Lung (tissue), 12 donors: Measurements from ENCODE around the gene DENND6B. TPM values are rescaled to one million over a fixed set of nuclear protein-coding genes. Genes with fewer than 3 reads are reported as not detected.
"Not testable (repeated sequence)": the region's sequence is repeated elsewhere in the genome, so short reads cannot be mapped to it uniquely, and the experiment has no call there.

Experiments
- ATAC-seq: fragments of 200-7000 bp; cut with Tn5 transposase; one replicate; pipeline ENCODE4 v1.9.1; 2020; ENCODE audit warnings: moderate number of reproducible peaks; ENCODE audit not compliant: insufficient read depth, low FRiP score
- DNase-seq, 3 donors: peaks; one replicate each; pipeline ENCODE4 v3.0.0-alpha.2; 2013 to 2017
- H3K27ac ChIP-seq, 2 donors: one replicate each; pipeline ENCODE4 v1.5.1; 2013; ENCODE audit warnings: mild to moderate bottlenecking in 2 of 2, moderate library complexity in 2 of 2, control low read depth in 1 of 2, inconsistent platforms in 1 of 2, low read depth in 1 of 2, low read length in 1 of 2
- H3K27me3 ChIP-seq, 3 donors: one replicate each; pipeline ENCODE4 v1.5.1; 2013; ENCODE audit warnings: low read length in 2 of 3; ENCODE audit not compliant: control insufficient read depth in 3 of 3, insufficient read depth in 3 of 3
- H3K36me3 ChIP-seq, 4 donors: one replicate each; pipeline ENCODE4 v1.5.1; 2013; ENCODE audit warnings: low read length in 4 of 4, mild to moderate bottlenecking in 1 of 4, moderate library complexity in 1 of 4; ENCODE audit not compliant: control insufficient read depth in 4 of 4, insufficient read depth in 4 of 4
- H3K4me1 ChIP-seq, 5 donors: one replicate each; pipeline ENCODE4 v1.5.1; 2013; ENCODE audit warnings: low read length in 5 of 5, mild to moderate bottlenecking in 2 of 5, moderate library complexity in 1 of 5; ENCODE audit not compliant: control insufficient read depth in 5 of 5, insufficient read depth in 5 of 5
- H3K4me3 ChIP-seq: one replicate; pipeline ENCODE4 v1.5.1; 2013; ENCODE audit warnings: mild to moderate bottlenecking, control low read depth, moderate library complexity
- H3K9ac ChIP-seq, 2 donors: one replicate each; pipeline ENCODE4 v1.5.1; 2013; ENCODE audit warnings: low read length in 2 of 2, control low read depth in 1 of 2; ENCODE audit not compliant: insufficient read depth in 1 of 2
- H3K9me3 ChIP-seq, 4 donors: one replicate each; pipeline ENCODE4 v1.5.1; 2013; ENCODE audit warnings: low read length in 3 of 4, mild to moderate bottlenecking in 1 of 4, moderate library complexity in 1 of 4; ENCODE audit not compliant: control insufficient read depth in 4 of 4, insufficient read depth in 3 of 4
- CTCF ChIP-seq: IDR thresholded peaks from 2 replicates; pipeline ENCODE4 v1.5.1; 2012; ENCODE audit warnings: mild to moderate bottlenecking; ENCODE audit errors: control extremely low read depth, extremely low read depth
- WGBS, 2 donors: extraction: QIAGEN DNeasy Blood & Tissue Kit; methylation state at CpG; one replicate each; pipeline ENCODE4 v1.1.7; 2013; 5-methylcytosine and 5-hydroxymethylcytosine counted together
- polyA plus RNA-seq, 2 donors: library from polyadenylated mRNA; stranded (reverse); fragments of 200-250 nt; gene quantifications; one replicate each; pipeline ENCODE4 v1.2.1, GENCODE V29; 2013
- total RNA-seq, 2 donors: library from RNA; depleted of rRNA in 1 of 2; stranded (reverse); fragments of >200 nt in 1 of 2; gene quantifications; one replicate each; pipeline ENCODE4 v1.2.1, GENCODE V29; 2014 to 2021
- donor health status: control.
- donor health status: control.
- donor health status: Bipolar disorder and iron deficiency.
- donor health status: healthy.
- donor health status: DM: yes; HTN: yes; CAD: no.

Gene DENND6B
- total and polyA plus RNA-seq, 4 donors: 8.0 to 26.0 (median 12.6) TPM

- WGBS, 2 donors: 95 to 96% methylated on average over 27 of the region's 27 CpGs
- no peaks in the 10 kb centered on the region for H3K9me3 ChIP-seq
- no peak overlapping the region for H3K27ac ChIP-seq
- ATAC-seq: no peak
- H3K27me3 ChIP-seq: no peaks in the 10 kb centered on the region
- peaks cover 0 to 6% (median 3%) of the 10 kb centered on the region in 5 donors for H3K4me1 ChIP-seq
- no peak for TF ChIP-seq CTCF
- H3K36me3 ChIP-seq: peaks cover 0 to 6% (median 2%) of the 10 kb centered on the region in 4 donors
- no peak overlapping the region for H3K4me3 ChIP-seq
- no peak overlapping the region for H3K9ac ChIP-seq
- no peak for DNase-seq
Measured at GRCh38 chr22:50367778-50368500, 41.1 kb upstream of the DENND6B start.

DNA sequence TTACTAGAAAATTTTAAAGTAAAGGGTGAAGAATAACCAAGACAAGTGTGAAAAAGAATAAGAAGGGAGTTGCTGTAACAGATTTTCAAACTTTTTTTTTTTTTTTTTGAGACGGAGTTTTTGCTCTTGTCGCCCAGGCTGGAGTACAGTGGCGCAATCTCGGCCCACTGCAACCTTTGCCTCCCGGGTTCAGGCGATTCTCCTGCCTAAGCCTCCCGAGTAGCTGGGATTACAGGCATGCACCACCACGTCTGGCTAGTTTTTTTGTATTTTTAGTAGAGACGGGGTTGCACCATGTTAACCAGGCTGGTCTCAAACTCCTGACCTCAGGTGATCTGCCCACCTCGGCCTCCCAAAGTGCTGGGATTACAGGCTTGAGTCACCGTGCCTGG, 37.0 kb upstream of the DENND6B start:
- H3K27ac ChIP-seq, H3K9ac ChIP-seq, H3K9me3 ChIP-seq, ATAC-seq, H3K4me3 ChIP-seq, DNase-seq, H3K27me3 ChIP-seq, H3K4me1 ChIP-seq: not testable (repeated sequence)
- peaks cover 0 to 12% (median 10%) of the 10 kb centered on the region in 4 donors for H3K36me3 ChIP-seq
- 91 to 92% methylated on average over 11 of the region's 11 CpGs for WGBS, 2 donors

GRCh38 chr22:50363166-50363802, 36.5 kb upstream of the DENND6B start:
- Histone ChIP-seq H3K27me3 (no peaks in the 10 kb centered on the region), H3K36me3 (peaks cover 0 to 12% (median 8%) of the 10 kb centered on the region in 4 donors), H3K27ac (no peak overlapping the region), H3K9me3 (no peaks in the 10 kb centered on the region), H3K4me3 (no peak overlapping the region), H3K4me1 (peaks cover 0 to 7% (median 5%) of the 10 kb centered on the region in 5 donors), H3K9ac (no peak overlapping the region)
- WGBS, 2 donors: 84 to 92% methylated on average over 8 of the region's 8 CpGs
- DNase-seq (no peak), ATAC-seq (no peak)
- TF ChIP-seq CTCF: no peak

- no peak for TF ChIP-seq CTCF
- ATAC-seq: no peak
- 89 to 94% methylated on average over 5 of the region's 5 CpGs for WGBS, 2 donors
Measured at GRCh38 chr22:50361688-50362087, 34.9 kb upstream of the DENND6B start.

More at GRCh38 chr22:50361688-50362087, 34.9 kb upstream of the DENND6B start:
- Histone ChIP-seq H3K9me3 (no peaks in the 10 kb centered on the region), H3K9ac (no peak overlapping the region), H3K27me3 (no peaks in the 10 kb centered on the region), H3K4me3 (no peak overlapping the region), H3K27ac (no peak overlapping the region), H3K4me1 (peaks cover 0 to 7% (median 5%) of the 10 kb centered on the region in 5 donors), H3K36me3 (peaks cover 0 to 12% (median 7%) of the 10 kb centered on the region in 4 donors)
- no peak for DNase-seq
